HuH-7.5 (cell line): ENCODE data around the gene DNAJC13.
"Not testable (repeated sequence)": the region's sequence is repeated elsewhere in the genome, so short reads cannot be mapped to it uniquely, and the experiment has no call there.

Experiments used
- DNase-seq: peaks from one replicate; pipeline ENCODE4 v3.0.0; 2011; ENCODE audit warnings: low spot score

Gene DNAJC13

DNA sequence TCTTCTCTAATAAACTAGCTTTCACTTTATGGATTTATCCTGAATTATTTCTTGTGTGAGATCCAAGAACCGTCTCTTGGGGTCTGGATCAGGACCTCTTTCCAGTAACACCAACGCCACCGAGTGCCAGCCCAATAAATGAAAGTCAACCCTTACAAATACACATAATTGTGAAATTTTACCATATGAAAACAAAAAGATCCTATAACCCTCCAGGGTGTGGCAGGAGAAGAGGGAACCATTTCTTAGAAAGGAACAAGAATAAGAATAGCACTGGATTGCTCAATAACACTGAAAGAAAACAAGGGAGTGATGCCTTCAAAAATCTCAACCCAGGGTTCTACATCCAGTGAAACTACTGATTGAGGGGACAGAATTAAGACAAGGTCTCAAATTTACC, 128.2 kb downstream of the DNAJC13 start:
- DNase-seq: no peak

DNA sequence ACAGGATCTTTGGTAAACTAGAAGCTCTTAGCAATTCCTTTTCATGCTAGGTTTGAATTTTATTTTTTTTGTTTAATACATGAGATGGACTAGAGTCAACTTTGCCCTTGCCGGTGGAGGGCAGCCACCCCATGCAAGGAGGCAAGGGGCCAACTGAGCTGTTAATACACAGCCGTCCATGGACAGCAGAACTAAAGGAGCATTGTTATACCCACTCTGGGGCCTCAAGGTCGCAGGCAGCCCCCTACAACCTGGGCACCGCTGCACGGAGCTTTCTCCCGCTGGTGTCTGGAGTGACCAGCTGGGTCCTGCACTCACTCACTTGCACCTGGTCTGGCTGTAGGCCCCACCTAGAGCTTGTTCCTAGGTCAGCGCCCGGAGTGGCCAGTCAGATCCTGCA, 131.9 kb downstream of the DNAJC13 start:
- DNase-seq: no peak

DNA sequence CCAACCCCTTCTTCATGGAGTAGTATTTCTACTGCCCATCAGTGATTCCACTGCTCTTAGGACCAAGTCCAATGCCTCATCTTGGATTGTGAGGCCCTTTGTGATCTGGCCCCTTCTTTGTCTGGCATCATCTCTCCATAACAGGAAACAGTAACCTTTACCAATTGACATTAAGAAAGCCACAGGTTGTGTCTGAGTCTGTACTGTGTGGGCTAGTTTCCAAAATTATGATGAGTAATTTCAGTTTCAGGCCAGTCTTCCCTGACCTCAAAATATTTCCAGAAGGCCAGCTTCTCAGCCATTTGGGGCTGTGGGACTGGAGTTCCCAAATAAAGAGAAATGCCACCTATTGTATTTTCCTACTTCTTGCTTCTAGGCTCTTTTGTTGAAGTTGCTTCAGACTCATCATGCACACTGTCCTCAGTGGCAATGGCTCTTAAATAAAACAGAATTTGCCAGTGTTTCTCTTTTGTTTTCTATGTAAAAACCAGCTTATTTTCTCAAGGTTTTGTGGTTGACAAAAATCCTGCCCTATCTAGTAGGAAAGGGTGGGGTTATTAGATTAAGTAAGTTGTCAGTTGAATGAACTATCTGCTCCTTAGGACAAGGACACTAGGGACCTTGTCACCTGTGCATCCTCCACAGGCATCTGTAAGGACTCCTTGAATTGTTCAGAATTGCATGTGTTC, 132.7 kb downstream of the DNAJC13 start:
- no peak for DNase-seq

DNA sequence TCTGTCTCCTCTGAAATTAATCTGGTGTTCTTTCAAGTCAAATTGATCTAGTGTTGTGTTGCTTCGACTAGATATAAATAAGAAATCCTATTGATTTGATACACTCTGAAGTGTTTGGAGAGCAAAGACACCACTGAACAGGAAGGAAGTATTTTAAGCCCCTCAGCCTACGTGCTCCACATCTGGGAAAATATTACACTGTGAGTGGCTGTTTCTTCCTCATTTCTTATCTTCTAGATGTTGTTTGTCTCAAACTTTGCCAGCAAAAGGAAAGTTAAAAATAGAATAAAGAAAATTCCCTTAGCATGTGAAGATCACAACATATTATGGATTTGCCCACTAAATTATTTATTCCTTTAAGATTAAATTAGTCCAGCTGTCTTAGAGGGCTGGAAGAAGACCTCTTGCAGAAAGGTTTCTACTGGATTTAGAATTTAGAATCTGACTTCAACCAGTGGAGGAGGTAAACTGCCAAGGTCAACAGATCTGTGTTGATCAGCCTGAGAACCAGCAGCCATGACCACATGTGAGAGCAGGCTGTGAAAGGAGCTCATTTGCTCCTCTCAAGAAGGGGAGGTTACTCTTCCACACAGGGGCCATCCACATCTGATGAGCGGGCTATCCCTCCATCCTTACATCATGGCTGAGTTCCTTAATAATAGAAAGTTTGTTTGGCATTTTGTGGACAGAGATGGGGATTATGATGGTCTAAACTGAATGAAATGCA, 133.4 kb downstream of the DNAJC13 start:
- no peak for DNase-seq

DNA sequence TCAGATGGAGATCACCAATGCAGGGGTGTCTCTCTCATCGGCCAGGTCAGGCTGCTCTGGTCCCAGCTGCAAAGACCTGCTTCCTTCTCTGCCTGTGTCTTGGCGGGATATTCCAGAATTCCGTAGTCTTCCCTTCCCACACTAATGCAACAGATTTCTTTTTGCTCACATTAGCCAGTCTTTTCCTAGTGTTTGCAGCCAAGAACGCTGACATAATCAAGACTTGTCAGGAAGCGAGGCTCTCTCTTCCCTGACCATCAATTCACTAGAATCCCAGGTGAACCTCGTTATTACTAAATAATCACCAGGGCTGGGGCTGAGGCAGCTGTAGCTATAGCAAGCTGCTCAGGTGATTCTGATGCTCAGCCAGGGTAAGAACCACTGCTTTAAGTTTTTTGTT, 136.5 kb downstream of the DNAJC13 start:
- DNase-seq: no peak

DNA sequence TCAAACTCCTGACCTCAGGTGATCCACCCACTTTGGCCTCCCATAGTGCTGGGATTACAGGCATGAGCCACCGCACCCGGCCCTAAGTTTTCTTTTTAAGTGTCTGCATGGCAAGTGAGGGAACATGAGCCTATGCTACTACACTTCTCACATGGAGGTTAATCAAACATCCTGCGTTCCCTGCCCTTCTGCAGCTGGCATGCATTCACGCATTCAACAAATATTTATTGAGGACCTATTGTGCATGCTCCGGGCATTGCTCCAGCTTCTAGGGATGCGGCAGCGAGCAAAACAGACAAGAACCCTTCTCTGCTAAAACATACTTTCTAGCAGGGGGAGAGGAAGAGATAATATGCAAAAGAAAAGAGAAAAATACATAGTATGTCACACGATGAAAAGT, 137.1 kb downstream of the DNAJC13 start:
- no peak for DNase-seq

DNA sequence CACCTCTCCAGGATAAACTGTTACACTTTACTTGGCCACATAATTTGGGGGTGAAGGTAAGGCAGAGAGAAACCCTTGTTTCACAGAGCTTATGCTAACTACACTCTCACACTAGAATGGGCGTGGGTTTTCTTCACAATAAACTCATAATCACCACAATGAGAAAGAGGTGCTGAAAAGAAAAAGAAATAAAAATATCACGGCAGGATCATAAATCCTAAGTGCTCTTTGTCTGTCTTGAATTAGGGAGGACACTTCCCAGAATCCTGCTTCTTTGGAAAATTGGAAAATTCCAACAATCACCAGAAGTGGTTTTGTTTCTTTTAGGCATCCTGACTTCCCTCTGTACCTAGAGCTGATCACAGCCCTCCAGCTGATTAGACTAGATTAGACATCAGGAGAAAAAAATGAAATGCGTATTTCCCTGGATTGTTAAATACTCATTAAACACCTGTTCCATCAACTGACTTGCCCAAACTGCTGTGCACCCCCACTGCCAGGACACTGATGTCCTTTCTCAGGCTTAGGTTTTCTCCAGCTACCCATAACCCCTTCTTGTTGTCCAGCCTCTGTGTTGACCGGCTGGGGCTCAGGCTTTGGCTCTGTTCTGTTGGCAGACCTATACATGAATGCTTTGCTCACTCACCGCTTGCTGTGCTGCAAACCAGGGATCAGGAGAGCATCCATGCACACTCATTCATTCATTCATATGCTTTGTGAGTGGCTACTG, 138.2 kb downstream of the DNAJC13 start:
- no peak for DNase-seq

DNA sequence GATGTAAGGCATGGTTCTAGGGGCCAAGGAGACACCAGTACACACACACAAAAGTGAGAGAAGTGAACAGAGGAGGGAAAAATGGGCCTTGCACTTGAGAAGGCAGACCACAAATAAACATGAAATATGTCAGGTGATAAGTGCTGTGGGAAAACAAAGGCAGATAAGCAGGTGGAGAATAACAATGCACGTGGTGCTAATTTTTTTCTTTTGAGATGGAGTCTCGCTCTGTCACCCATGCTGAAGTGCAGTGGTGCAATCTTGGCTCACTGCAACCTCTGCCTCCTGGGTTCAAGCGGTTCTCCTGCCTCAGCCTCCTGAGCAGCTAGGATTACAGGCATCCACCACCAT, 138.7 kb downstream of the DNAJC13 start:
- DNase-seq: not testable (repeated sequence)

DNA sequence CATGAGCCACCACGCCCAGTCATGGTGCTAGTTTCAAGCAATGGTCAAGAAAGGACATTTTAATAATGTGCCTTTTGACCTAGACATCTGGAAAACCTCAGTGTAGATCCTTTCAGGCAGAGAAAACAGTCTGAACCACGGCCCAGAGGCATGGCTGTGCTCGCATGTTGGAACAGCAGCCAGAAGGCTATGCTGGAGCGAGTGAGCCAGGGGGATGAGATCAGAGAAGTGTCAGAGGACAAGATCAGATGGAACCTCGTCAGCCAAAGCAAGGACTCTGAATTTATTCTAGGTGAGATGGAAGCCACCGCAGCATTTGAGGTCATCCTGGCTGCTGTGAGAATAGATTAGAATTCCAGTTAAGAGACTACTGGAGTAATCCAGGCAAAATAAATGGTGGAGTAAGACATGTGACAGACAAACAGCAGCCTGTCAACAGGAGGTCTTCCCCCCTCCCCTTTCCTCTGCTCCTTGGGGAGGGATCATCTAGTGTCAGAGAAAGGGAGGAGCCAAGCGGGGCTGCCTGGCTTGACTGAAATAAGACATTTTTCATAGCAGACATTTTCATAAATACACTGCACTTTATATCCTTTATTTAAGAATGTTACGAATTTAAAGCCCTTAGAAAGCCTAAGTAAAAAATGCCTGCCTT, 139.3 kb downstream of the DNAJC13 start:
- no peak for DNase-seq

DNA sequence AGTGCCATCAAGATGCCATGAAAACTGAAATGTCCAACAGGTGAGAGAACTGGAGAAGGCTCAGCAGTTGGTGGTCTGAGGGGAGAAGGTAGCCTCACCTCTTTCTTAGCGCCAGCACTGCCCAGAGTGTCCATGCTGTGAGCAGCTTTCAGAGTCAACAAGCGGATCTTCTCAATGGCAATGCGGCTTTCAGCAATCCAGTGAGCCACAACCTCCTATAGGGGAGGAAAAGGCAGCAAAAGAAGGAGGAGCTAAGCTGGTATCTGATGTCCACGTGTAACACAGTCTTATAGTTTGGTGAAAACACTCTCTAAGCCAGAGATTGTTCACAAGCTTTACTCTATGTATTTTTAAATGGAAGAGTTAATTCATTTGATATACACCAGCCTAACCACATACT, 143.7 kb downstream of the DNAJC13 start:
- DNase-seq: no peak

DNA sequence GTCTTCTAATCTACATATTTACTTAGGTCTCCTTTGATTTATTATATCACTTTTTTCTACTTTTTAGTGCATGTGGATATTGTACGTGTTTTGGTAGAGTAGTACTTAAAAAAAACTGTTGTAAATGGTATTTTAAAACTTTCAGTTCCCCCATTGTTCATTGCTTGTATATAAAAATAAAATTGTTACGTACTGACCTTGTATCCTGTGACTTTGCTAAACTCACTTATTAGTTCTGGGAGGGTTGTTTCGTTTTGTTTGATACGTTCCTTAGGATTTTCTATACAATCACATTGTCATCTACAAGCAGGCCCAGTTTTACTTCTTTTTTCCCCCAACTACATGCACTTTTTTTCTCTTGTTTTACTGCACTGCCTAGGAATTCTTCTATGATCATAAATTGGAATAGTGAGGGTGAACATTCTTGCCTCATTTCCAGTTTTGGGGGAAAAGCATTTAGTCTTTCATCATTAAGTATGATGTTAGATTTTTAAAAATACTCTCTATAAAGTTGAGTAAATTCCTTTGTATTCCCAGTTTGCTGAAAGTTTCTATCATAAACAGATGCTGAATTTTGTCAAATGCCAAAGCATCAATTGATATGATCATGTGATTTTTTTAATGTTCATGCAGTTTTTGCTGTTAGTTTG, 146.2 kb downstream of the DNAJC13 start:
- DNase-seq: no peak

DNA sequence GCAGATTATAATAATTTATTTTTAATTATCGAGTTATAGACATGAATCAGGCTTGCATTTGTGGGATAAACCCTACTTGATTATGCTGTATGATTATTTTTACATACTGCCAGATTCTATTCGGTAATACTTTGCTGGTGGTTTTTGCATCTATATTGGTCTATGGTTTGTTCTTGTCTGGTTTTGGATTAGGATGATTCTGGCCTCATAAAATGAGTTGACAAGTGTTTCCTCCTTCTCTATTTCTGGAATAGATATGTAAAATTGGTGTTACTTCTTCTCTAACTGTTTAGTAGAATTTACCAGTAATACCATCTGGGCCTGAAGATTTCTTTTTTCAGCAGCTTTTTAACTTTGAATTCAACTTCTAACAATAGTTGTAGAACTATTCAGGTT, 146.8 kb downstream of the DNAJC13 start:
- no peak for DNase-seq

DNA sequence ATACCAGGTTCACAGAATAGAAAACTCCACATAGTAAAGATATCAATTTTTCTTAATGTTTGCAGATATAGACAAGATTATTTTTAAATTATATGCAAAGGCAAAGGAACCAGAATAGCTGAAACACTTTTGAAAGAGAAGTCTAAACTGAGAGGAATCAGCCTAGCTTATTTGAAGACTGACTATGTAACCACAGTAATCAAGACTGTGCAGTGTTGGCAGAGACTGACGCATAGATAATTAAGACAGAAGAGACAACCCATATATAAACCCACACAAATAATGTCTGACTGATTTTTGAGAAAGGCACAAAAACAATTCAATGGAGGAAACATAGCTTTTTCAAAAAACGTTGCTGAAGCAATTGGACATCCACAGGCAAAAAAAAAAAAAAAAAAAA, 151.1 kb downstream of the DNAJC13 start:
- DNase-seq: no peak

DNA sequence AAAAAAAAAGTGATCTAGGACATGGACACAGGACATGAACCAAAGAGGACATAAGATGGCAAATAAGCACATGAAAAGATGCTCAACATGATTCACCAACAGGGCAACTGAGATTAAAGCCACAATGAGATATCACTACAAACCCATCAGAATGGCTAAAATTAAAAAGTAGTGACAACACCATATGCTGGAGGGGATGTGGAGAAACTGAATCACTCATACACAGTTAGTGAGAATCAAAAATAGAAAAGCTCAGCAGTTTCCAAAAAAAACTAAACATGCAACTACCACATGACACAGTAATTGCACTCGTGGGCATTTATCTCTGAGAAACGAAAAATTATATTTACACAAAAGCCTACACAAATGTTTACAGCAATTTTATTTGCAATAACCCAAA, 151.9 kb downstream of the DNAJC13 start:
- no peak for DNase-seq

DNA sequence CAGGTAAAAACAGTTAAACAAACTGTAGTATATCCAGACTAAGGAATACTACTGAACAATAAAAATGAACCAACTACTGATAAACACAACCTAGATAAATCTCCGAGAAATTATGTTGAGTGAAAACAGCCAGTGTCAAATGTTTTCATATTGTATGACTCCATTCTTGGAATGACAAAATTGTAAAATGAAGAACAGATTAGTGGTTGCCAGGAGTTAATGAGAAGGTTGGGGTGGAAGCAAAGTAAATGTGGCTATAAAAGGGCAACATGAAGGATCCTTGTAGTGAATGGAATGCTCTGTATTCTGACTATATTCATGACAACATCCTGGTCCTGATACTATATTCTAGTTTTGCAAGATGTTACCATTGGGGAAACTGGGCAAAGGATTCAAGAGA, 152.3 kb downstream of the DNAJC13 start:
- DNase-seq: no peak

DNA sequence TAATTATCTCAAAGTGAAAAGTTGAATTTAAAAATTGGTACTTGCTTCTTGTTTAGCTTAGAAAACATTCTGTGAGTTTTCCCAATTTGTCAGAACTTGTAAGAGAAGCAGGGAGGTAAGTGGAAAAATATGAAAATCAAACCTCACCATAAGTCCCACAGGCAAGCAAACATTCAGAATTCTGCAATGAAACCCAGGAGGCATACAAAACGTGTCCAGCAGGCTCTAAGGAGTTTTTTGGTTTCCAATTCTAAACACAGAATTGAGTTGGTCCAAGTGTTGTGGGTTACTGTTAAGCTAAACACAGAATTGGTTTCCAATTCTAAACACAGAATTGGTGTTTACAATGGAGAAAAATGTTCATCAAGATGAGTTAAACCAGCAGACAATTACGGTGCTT, 152.7 kb downstream of the DNAJC13 start:
- no peak for DNase-seq

DNA sequence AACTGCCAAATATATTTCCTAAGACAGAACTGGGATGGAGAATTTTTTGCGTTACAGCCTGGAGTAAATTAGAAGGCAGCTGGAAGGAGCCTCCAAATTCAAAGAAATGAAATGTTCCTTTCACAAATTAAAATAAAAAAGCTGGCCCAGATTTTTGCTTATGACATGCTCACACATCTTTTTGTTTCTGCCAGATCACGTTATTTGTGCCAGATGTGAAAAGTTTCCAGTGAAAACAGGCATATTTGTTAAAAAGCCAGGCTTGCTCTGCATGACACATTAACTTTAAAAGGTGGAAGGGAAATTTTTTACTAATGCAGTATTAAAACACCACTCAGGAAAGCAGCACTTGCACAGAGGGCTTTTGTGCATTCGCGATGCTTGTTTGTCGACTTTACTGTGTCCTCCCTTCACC, 156.5 kb downstream of the DNAJC13 start:
- no peak for DNase-seq

DNA sequence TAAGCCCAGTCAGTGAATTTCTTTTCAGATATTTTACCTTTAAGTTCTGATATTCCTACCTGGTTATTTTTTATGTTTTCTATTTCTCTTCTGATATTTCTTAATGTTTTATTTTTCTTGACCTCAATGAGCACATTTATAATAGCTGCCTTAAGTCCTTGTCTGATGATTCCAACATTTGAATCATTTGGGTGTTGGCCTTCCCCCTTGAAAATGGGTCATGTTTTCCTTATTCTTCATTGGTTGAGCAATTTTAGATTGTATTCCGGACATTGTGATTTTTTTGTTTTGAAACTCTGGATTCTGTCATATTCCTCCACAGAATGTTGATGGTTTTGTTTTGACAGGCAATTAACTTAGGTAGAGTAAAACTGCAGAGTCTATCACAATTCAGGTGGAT, 170.1 kb downstream of the DNAJC13 start:
- DNase-seq: no peak
